Urinary bladder (tissue), 4 donors: Measurements from ENCODE around the gene IFNA10. TPM values are rescaled to one million over a fixed set of nuclear protein-coding genes. Genes with fewer than 3 reads are reported as not detected.

ENCODE experiments used
- DNase-seq: peaks from one replicate; pipeline ENCODE4 v3.0.0-alpha.2; 2015; ENCODE audit errors: extremely low spot score
- H3K27ac ChIP-seq: one replicate; pipeline ENCODE4 v1.5.1; 2013; ENCODE audit warnings: low read depth, mild to moderate bottlenecking, moderate library complexity
- H3K36me3 ChIP-seq: one replicate; pipeline ENCODE4 v1.6.1; 2013; ENCODE audit warnings: mild to moderate bottlenecking, moderate library complexity; ENCODE audit not compliant: insufficient read depth
- H3K4me1 ChIP-seq: one replicate; pipeline ENCODE4 v1.6.1; 2013; ENCODE audit warnings: mild to moderate bottlenecking, moderate library complexity; ENCODE audit not compliant: insufficient read depth
- H3K4me3 ChIP-seq: one replicate; pipeline ENCODE4 v1.5.1; 2013; ENCODE audit warnings: low read depth, low read length
- WGBS: extraction: QIAGEN DNeasy Blood & Tissue Kit; methylation state at CpG from one replicate; pipeline ENCODE4 v1.1.7; 2013; 5-methylcytosine and 5-hydroxymethylcytosine counted together
- polyA plus RNA-seq: library from polyadenylated mRNA; stranded (reverse); fragments of 200-250 nt; gene quantifications from one replicate; pipeline ENCODE4 v1.2.3, GENCODE V29; 2013
- small RNA-seq: library from RNA; depleted of rRNA; stranded (forward); fragments of <200 nt; gene quantifications from one replicate; pipeline ENCODE3, GENCODE V24; 2014
- total RNA-seq: library from RNA; depleted of rRNA; stranded (reverse); fragments of >200 nt; gene quantifications from one replicate; pipeline ENCODE4 v1.2.3, GENCODE V29; 2014
- donor health status: healthy with polysubstance abuse.
- donor health status: healthy.

IFNA10 gene
- total and polyA plus RNA-seq, 2 donors = not detected

DNA sequence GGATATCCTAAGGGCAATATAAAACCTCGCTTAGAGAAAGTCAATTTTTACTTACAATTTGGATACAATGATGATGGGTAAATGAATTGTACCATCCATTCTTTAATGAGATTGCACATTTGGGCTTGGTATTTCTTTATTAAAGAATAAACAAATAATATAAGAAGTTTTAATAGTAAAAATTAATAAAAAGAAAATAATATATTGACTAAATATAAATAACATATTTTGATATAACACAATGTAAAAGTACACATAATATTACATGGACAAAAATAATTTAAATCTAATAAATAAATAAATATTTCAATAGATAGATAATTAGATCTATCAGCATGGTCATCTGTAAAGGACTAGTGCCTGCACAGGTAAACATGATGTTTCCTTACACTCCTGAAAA lies 41.4 kb downstream of the IFNA10 start:
- H3K36me3 ChIP-seq = no peaks in the 10 kb centered on the region
- no peak overlapping the region for H3K4me3 ChIP-seq
- no peak for DNase-seq
- H3K4me1 ChIP-seq = no peaks in the 10 kb centered on the region
- WGBS = 95% methylated on average over 1 of the region's 1 CpG
- no peak overlapping the region for H3K27ac ChIP-seq

DNA sequence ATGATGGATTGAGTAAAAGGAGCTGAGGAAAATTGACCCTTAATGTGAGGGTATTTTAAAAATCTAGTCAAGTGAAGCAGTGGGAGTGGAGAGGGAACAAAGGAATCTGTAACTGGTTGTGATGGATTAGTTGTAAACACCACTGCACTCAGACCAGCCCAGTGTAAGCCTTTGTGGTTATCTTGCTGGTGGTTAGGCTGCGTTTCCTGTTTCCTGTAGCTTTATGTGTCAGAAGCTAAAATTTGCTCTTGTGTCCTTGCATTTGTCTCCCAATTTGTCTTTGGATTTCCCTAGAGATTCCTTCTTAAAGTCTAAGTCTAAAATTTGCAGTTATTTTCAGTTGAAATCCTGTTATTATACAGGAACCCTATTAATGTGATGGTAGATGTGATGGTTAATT lies 46.8 kb downstream of the IFNA10 start:
- DNase-seq = no peak
- 17% methylated on average over 1 of the region's 1 CpG for WGBS
- Histone ChIP-seq H3K4me1 (no peaks in the 10 kb centered on the region), H3K36me3 (no peaks in the 10 kb centered on the region), H3K4me3 (no peak overlapping the region), H3K27ac (no peak overlapping the region)

Small RNAs within 50 kb of the gene (small RNA-seq; reads per million reads assigned to genes)
- gene RF00019 = not detected

Other genes starting within 250 kb of the IFNA10 start
- gene HACD4, start 175.5 kb downstream of the IFNA10 start, total RNA-seq = 14.5 TPM
- 3.8 TPM for gene HACD4, start 175.5 kb downstream of the IFNA10 start, polyA plus RNA-seq
- not detected for gene IFNB1, start 129.2 kb downstream of the IFNA10 start, total RNA-seq
- gene IFNB1, start 129.2 kb downstream of the IFNA10 start, polyA plus RNA-seq = not detected
- not detected for gene IFNW1, start 65.3 kb downstream of the IFNA10 start, total RNA-seq
- gene IFNW1, start 65.3 kb downstream of the IFNA10 start, polyA plus RNA-seq = not detected
- gene IFNA21, start 40.5 kb downstream of the IFNA10 start, total RNA-seq = not detected
- not detected for gene IFNA21, start 40.5 kb downstream of the IFNA10 start, polyA plus RNA-seq
- gene IFNA4, start 19.6 kb downstream of the IFNA10 start, total RNA-seq = not detected
- gene IFNA4, start 19.6 kb downstream of the IFNA10 start, polyA plus RNA-seq = not detected
- gene IFNA7, start 4.9 kb downstream of the IFNA10 start, total RNA-seq = not detected
- not detected for gene IFNA7, start 4.9 kb downstream of the IFNA10 start, polyA plus RNA-seq
- not detected for gene IFNA16, start 10.2 kb upstream of the IFNA10 start, total RNA-seq
- not detected for gene IFNA16, start 10.2 kb upstream of the IFNA10 start, polyA plus RNA-seq
- gene IFNA17, start 21.1 kb upstream of the IFNA10 start, total RNA-seq = not detected
- not detected for gene IFNA17, start 21.1 kb upstream of the IFNA10 start, polyA plus RNA-seq
- gene IFNA14, start 32.9 kb upstream of the IFNA10 start, total RNA-seq = not detected
- gene IFNA14, start 32.9 kb upstream of the IFNA10 start, polyA plus RNA-seq = not detected
- not detected for gene IFNA5, start 98.2 kb upstream of the IFNA10 start, total RNA-seq
- not detected for gene IFNA5, start 98.2 kb upstream of the IFNA10 start, polyA plus RNA-seq
- gene KLHL9, start 128.3 kb upstream of the IFNA10 start, total RNA-seq = 45.7 TPM
- gene KLHL9, start 128.3 kb upstream of the IFNA10 start, polyA plus RNA-seq = 15.3 TPM
- not detected for gene IFNA6, start 143.7 kb upstream of the IFNA10 start, total RNA-seq
- not detected for gene IFNA6, start 143.7 kb upstream of the IFNA10 start, polyA plus RNA-seq
- gene IFNA13, start 160.9 kb upstream of the IFNA10 start, total RNA-seq = not detected
- not detected for gene IFNA13, start 160.9 kb upstream of the IFNA10 start, polyA plus RNA-seq
- not detected for gene IFNA2, start 178.3 kb upstream of the IFNA10 start, total RNA-seq
- gene IFNA2, start 178.3 kb upstream of the IFNA10 start, polyA plus RNA-seq = not detected
- not detected for gene IFNA8, start 202.0 kb upstream of the IFNA10 start, total RNA-seq
- not detected for gene IFNA8, start 202.0 kb upstream of the IFNA10 start, polyA plus RNA-seq
- not detected for gene IFNA1, start 233.3 kb upstream of the IFNA10 start, total RNA-seq
- gene IFNA1, start 233.3 kb upstream of the IFNA10 start, polyA plus RNA-seq = not detected